Measurements from ENCODE around the gene SHMT2.

Gene SHMT2

DNA sequence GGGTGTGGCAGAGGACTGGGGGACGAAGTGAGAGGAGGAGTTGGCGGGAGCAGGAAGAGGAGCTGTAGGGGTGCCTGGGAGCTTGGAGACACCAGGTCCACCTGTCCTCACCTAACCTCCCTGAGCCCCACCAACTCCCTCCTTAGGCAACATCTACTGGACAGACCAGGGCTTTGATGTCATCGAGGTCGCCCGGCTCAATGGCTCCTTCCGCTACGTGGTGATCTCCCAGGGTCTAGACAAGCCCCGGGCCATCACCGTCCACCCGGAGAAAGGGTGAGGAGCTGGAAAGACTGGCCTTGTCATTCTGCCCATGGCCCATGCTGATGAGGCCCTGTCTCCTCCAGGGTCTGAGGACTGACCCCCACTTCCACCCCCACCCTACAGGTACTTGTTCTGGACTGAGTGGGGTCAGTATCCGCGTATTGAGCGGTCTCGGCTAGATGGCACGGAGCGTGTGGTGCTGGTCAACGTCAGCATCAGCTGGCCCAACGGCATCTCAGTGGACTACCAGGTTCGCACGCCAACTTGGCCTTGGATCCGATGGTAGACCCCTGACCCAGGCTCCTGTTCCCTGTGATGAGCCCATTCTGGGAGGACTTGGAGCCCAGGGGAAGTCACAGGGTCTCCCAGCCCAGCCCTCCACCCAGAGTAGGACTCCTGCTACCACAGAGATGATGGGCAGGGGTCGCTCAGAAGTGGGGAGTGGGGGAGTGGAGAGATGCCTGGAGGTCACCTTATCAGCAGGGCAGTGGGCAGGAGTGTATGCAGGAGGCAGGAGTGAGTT lies 45.4 kb upstream of the SHMT2 start:
- Histone ChIP-seq H3K27ac (no peak overlapping the region), H3K27me3 (ENCODE audit: insufficient read depth, low read depth, severe bottlenecking) (no peaks in the 10 kb centered on the region), H3K4me3 (ENCODE audit: low read depth, low read length) (no peak overlapping the region), H3K36me3 (no peaks in the 10 kb centered on the region), H3K9me3 (ENCODE audit: severe bottlenecking) (no peaks in the 10 kb centered on the region)
- DNase-seq, result no peak
- TF ChIP-seq, protein P1, sequence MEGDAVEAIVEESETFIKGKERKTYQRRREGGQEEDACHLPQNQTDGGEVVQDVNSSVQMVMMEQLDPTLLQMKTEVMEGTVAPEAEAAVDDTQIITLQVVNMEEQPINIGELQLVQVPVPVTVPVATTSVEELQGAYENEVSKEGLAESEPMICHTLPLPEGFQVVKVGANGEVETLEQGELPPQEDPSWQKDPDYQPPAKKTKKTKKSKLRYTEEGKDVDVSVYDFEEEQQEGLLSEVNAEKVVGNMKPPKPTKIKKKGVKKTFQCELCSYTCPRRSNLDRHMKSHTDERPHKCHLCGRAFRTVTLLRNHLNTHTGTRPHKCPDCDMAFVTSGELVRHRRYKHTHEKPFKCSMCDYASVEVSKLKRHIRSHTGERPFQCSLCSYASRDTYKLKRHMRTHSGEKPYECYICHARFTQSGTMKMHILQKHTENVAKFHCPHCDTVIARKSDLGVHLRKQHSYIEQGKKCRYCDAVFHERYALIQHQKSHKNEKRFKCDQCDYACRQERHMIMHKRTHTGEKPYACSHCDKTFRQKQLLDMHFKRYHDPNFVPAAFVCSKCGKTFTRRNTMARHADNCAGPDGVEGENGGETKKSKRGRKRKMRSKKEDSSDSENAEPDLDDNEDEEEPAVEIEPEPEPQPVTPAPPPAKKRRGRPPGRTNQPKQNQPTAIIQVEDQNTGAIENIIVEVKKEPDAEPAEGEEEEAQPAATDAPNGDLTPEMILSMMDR (IDR thresholded peaks at IDR 0.05; ENCODE audit: low read depth, low read length), result no peak

DNA sequence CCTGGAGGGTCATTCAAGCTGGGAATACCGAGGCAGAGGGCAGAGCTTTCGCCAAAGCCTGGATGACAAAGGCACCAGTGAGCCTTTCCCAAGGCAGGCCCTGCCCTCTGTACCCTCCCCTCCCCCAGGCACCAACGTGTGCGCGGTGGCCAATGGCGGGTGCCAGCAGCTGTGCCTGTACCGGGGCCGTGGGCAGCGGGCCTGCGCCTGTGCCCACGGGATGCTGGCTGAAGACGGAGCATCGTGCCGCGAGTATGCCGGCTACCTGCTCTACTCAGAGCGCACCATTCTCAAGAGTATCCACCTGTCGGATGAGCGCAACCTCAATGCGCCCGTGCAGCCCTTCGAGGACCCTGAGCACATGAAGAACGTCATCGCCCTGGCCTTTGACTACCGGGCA lies 44.1 kb upstream of the SHMT2 start:
- H3K27ac ChIP-seq, result no peak overlapping the region
- no peak overlapping the region for H3K4me3 ChIP-seq (ENCODE audit: low read depth, low read length)
- H3K9me3 ChIP-seq (ENCODE audit: severe bottlenecking), result no peaks in the 10 kb centered on the region
- no peak for DNase-seq
- no peaks in the 10 kb centered on the region for H3K27me3 ChIP-seq (ENCODE audit: insufficient read depth, low read depth, severe bottlenecking)
- TF ChIP-seq, protein P1 (IDR thresholded peaks at IDR 0.05; ENCODE audit: low read depth, low read length), result no peak
- no peaks in the 10 kb centered on the region for H3K36me3 ChIP-seq

DNA sequence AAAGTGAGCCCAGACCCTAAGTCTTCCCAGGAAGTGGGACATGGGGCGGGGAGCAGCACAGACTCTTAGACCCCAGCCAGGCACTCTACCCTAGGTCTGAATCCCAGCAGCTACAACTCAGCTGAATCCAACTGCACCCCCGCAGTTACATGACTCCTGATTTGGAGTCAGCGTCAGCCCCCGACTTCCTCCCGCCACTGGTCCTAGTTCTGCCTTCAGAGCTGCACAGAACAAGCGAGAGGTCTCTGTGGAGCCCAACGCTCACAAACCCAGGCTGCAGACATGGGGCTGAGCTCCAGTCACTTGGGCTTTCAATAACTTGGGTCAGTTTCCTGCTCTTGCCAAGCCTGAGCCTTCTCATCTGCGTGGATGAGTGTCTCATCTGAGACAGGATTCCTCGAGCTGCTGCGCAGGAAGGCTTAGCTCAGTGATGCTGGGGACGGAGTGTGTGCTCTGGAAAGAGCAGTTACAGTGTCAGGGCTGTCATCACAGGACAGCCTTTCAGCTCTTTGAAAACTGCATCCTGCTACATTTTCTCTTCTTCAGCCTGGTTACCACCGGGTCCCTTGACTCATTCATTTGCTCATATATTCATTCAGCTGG lies 43.5 kb upstream of the SHMT2 start:
- no peaks in the 10 kb centered on the region for H3K27me3 ChIP-seq (ENCODE audit: insufficient read depth, low read depth, severe bottlenecking)
- no peaks in the 10 kb centered on the region for H3K9me3 ChIP-seq (ENCODE audit: severe bottlenecking)
- no peak overlapping the region for H3K27ac ChIP-seq
- DNase-seq, result no peak
- H3K36me3 ChIP-seq, result no peaks in the 10 kb centered on the region
- TF ChIP-seq, protein P1 (IDR thresholded peaks at IDR 0.05; ENCODE audit: low read depth, low read length), result no peak
- no peak overlapping the region for H3K4me3 ChIP-seq (ENCODE audit: low read depth, low read length)

DNA sequence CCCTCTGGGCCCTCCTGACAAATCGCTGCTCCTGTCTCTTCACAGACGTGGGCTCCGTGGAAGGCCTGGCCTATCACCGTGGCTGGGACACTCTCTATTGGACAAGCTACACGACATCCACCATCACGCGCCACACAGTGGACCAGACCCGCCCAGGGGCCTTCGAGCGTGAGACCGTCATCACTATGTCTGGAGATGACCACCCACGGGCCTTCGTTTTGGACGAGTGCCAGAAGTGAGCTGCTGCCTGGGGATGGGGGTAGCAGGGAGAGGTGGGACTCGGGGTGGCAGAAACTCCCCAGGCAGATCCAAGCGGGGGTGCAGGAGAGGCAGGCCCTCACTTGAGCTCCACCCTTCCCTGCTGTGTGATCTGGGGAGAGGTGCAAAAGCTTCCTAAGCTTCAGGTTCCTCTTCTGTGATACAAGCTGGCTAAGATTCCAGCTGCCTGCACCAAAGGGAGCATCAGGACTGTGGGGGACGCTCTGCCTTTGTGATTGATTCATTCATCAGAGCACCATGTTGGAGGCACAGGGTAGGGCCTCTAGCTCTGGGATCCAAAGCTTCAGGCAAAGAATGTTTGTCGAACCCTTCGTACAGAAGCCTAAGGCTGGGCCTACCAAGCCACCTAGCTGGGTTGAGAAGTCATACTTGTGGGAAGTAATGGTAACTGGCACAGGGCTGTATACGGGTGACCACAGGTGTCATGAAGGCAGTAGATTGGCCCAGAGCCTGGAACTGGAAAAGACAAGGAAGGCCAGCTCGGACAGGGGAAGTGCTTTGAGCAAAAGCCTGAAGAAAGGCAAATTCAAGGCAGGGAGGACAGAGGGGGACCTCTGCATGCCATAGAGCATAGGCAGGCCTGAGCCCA lies 42.1 kb upstream of the SHMT2 start:
- Histone ChIP-seq H3K4me3 (ENCODE audit: low read depth, low read length) (no peak overlapping the region), H3K27ac (no peak overlapping the region), H3K27me3 (ENCODE audit: insufficient read depth, low read depth, severe bottlenecking) (no peaks in the 10 kb centered on the region), H3K36me3 (no peaks in the 10 kb centered on the region), H3K9me3 (ENCODE audit: severe bottlenecking) (no peaks in the 10 kb centered on the region)
- TF ChIP-seq, protein P1 (IDR thresholded peaks at IDR 0.05; ENCODE audit: low read depth, low read length), result no peak
- DNase-seq, result no peak

DNA sequence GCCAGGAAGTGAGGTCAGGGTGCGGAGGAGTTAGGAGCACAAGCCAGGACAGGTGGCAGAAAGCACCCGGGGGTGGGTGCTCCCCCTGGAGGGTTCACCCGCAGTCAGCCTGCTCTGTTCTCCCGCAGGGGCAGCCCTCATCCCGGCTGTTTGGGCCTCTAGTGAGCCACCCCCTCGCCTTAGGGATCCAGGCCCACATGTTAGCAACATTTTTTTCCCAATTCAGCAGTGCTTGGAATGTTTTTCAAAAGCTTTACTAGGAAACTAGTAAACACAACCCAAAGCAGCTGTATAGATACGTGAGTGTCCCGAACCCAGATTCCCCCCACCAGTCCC lies 41.5 kb upstream of the SHMT2 start:
- Histone ChIP-seq H3K9me3 (ENCODE audit: severe bottlenecking) (no peaks in the 10 kb centered on the region), H3K36me3 (no peaks in the 10 kb centered on the region), H3K27ac (no peak overlapping the region), H3K27me3 (ENCODE audit: insufficient read depth, low read depth, severe bottlenecking) (no peaks in the 10 kb centered on the region), H3K4me3 (ENCODE audit: low read depth, low read length) (no peak overlapping the region)
- TF ChIP-seq, protein P1 (IDR thresholded peaks at IDR 0.05; ENCODE audit: low read depth, low read length), result no peak
- no peak for DNase-seq
